ENCODE measurements around the gene PPARGC1A. TPM values are rescaled to one million over a fixed set of nuclear protein-coding genes. Genes with fewer than 3 reads are reported as not detected.

Gene PPARGC1A
- total RNA-seq, 2 experiments from 2014 or later, result not detected

DNA sequence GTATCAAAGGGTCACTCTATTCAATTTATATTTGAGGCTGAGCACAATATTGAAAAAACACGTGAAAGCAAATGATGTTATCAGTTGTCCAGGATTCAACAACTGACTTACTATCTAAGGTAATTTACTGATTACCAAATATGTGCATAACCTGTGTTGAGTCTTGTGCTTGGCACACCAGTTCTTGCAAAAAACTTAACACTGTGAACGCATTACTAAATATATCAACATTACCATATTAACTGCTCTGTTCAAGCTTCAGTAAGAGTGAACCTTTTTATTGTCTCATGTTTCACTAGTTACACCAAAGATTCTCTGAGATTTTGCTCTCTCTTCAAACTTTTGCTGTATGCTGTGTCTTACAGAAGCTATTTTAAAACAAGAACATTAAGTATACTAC is 38.4 kb downstream of the PPARGC1A start:
- H3K36me3 Mint-ChIP-seq, result no peaks in the 10 kb centered on the region
- H3K27me3 Mint-ChIP-seq, result no peaks in the 10 kb centered on the region
- no peak overlapping the region for H3K27ac Mint-ChIP-seq
- no peak for DNase-seq
- H3K4me1 Mint-ChIP-seq, result no peaks in the 10 kb centered on the region
- H3K4me3 Mint-ChIP-seq, result no peak overlapping the region
- H3K9me3 Mint-ChIP-seq, result peaks cover 1% of the 10 kb centered on the region

DNA sequence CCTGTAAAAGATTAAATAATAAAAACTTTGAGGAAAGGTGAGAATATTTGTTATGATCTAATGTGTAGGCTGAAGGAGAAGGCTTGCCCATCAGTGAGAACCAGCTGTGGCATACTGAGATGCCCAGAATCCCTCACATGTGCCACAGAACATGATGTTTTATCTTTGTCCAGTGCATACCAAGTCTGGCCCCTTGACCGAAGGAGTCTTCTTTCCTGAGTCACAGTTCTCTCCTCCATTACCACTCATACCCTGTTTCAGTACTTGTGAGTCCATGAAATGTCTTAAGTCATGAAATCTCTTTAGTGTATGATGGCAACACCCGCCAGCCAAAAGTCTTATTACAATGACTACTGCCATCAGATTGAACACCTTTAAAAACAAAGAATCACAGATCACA is 42.7 kb downstream of the PPARGC1A start:
- Mint-ChIP-seq H3K27me3 (no peaks in the 10 kb centered on the region), H3K9me3 (no peaks in the 10 kb centered on the region), H3K4me1 (no peaks in the 10 kb centered on the region), H3K27ac (no peak overlapping the region), H3K36me3 (no peaks in the 10 kb centered on the region), H3K4me3 (no peak overlapping the region)
- no peak for DNase-seq

DNA sequence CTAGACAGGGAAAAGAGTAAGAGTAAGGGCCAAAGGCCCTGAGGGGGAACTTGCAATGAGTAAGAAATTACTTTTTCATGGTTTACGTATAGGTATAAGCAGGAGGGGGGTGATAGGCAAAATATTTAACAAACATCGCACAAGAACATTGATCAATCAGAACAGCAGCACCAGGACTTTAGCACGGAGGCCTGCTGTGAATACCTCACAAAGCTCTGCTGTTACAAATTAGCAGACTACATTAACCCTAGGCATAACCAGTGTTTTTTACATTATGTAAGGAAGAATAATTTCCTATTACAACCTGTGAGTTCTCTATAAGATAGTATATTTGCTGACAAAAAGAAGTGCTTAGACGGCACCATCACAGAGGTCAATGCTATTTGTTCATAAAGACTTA is 44.9 kb downstream of the PPARGC1A start:
- no peak for DNase-seq
- Mint-ChIP-seq H3K4me3 (no peak overlapping the region), H3K4me1 (no peaks in the 10 kb centered on the region), H3K27me3 (no peaks in the 10 kb centered on the region), H3K36me3 (no peaks in the 10 kb centered on the region), H3K9me3 (no peaks in the 10 kb centered on the region), H3K27ac (no peak overlapping the region)

DNA sequence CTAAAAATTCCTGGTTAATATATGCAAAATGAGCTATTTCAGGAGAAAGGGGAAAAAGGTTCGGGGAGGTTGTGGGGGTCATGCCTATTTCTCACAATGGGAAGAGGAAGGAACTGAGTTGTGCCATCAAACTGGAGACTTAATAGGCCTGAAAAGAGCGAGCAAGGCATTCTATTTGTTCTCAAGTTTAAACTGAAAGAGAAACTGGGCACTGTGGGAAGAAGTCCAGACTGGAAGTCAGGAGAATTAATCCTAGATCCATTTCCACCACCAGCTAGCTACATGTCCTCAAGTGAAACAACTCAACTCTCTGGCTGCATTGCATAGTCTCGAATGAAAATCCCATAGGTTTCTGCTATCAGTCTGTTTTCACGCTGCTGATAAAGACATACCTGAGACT is 50.6 kb downstream of the PPARGC1A start:
- Mint-ChIP-seq H3K27ac (no peak overlapping the region), H3K4me3 (no peak overlapping the region), H3K36me3 (no peaks in the 10 kb centered on the region), H3K4me1 (no peaks in the 10 kb centered on the region), H3K9me3 (no peaks in the 10 kb centered on the region), H3K27me3 (no peaks in the 10 kb centered on the region)
- DNase-seq, result no peak

DNA sequence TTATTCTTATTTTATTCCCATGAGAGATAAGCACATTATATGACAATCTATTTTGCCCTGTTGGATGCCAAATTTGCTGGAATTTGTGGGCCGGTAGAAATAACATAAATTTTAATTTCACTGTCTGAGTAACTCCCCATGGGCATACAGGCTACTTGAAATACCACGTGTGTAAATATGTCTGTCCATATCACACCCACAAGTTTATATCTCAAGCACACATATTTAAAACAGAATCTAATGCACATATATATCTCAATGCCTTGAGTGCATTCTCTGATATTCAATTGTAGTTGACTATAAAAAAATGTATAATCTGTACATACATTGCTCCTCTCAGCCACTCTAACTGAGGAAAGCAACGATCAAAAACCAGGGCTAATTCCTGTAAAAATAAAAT is 51.2 kb downstream of the PPARGC1A start:
- no peak overlapping the region for H3K27ac Mint-ChIP-seq
- H3K36me3 Mint-ChIP-seq, result no peaks in the 10 kb centered on the region
- no peak for DNase-seq
- no peaks in the 10 kb centered on the region for H3K27me3 Mint-ChIP-seq
- no peaks in the 10 kb centered on the region for H3K9me3 Mint-ChIP-seq
- no peaks in the 10 kb centered on the region for H3K4me1 Mint-ChIP-seq
- H3K4me3 Mint-ChIP-seq, result no peak overlapping the region

DNA sequence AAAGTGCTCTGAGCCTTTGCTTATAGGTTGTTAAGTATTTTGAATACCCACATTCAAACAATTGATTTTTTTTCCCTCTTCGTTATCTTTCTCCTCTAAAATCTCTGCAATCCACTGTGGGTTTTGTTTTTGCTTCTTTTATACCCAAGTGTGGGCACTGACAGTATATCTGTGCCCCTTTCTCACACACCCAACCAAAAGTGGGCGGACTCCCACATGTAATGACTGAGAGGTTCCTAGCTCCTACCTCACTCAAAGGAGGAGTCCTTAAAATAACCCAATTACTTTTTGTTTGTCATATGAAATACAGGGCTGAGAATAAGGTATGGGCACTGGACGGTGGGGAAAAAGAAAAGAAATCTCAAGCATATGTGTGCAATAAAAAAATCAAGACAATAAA is 51.7 kb downstream of the PPARGC1A start:
- H3K27me3 Mint-ChIP-seq, result no peaks in the 10 kb centered on the region
- no peak for DNase-seq
- H3K27ac Mint-ChIP-seq, result no peak overlapping the region
- no peaks in the 10 kb centered on the region for H3K9me3 Mint-ChIP-seq
- H3K4me3 Mint-ChIP-seq, result no peak overlapping the region
- no peaks in the 10 kb centered on the region for H3K4me1 Mint-ChIP-seq
- no peaks in the 10 kb centered on the region for H3K36me3 Mint-ChIP-seq

DNA sequence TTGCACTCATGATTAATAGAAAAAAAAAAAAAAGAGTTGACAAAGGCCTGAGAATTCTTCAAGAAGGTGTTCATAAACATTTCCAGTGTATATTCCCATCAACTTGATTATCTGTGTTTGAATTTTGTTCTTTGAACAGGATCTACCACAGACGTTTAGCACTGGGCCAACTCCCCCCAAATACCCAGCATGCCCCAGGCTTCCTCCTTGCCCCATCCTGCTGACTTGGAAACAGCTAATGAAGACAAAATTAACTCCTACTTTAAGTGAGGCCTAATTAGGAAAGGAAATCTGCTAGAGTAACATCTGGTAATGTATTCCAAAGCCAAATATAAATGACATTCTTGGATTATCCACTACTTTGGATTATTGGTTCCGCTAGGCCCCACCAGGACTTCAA is 52.5 kb downstream of the PPARGC1A start:
- DNase-seq, result no peak
- no peaks in the 10 kb centered on the region for H3K27me3 Mint-ChIP-seq
- no peaks in the 10 kb centered on the region for H3K36me3 Mint-ChIP-seq
- H3K4me3 Mint-ChIP-seq, result no peak overlapping the region
- H3K4me1 Mint-ChIP-seq, result no peaks in the 10 kb centered on the region
- no peaks in the 10 kb centered on the region for H3K9me3 Mint-ChIP-seq
- no peak overlapping the region for H3K27ac Mint-ChIP-seq

DNA sequence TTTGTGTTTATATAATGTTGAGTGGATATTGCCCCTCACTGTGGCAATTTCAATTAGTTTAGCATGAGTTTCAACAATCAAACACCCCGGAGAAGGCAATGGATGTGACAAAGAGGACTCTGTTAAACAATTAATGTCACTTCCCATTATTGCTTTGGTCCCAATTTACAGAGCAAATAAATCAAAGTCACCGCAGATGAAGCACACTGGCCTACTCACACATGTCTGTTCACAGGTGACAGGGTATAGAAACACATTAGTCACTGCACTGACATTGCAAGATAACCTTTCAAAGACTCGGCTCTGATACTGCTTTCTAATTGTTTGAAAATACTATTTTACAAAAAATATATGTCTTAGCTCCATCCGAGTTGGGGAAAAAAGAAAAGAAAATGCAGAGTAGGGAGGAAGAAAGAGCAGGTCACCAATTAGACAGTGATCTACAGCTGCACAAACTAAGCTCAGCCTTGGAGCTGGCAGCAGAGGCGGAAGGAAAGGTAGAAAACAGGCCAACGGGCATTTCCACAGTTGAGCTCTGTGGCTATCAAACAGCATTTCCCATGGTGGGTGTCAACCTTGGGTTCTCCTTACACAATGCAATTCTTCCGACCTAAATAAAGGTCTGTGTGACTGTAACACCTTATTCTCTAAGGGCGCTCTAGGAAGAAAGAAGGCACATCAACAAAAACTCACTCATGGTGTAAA is 53.9 kb downstream of the PPARGC1A start:
- Mint-ChIP-seq H3K36me3 (no peaks in the 10 kb centered on the region), H3K4me1 (no peaks in the 10 kb centered on the region)

DNA sequence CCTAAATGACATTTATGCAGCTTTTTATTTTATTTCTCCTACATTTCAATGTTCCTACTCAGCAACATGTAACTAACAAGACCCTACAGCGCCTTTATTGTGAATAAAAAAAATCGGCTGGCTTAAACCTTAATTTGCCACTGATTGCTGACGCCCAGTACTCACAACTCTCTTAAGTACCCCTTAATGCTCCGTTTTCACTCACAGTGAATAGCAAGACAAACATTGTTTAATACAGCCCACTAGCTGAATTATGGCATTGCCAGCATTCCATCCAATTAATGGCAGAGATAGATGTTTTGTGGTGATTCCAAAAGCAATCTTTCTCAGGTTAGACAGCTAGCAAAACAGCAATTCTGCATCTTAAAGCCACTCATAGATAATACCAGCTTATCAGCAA is 61.1 kb downstream of the PPARGC1A start:
- Mint-ChIP-seq H3K4me1 (no peaks in the 10 kb centered on the region), H3K4me3 (no peak overlapping the region), H3K36me3 (no peaks in the 10 kb centered on the region), H3K9me3 (no peaks in the 10 kb centered on the region), H3K27ac (no peak overlapping the region), H3K27me3 (no peaks in the 10 kb centered on the region)
- no peak for DNase-seq

More for the DNA sequence above, 53.9 kb downstream of the PPARGC1A start:
- Mint-ChIP-seq H3K27ac (no peak overlapping the region), H3K27me3 (no peaks in the 10 kb centered on the region), H3K4me3 (no peak overlapping the region), H3K9me3 (no peaks in the 10 kb centered on the region)
- DNase-seq, result no peak

DNA sequence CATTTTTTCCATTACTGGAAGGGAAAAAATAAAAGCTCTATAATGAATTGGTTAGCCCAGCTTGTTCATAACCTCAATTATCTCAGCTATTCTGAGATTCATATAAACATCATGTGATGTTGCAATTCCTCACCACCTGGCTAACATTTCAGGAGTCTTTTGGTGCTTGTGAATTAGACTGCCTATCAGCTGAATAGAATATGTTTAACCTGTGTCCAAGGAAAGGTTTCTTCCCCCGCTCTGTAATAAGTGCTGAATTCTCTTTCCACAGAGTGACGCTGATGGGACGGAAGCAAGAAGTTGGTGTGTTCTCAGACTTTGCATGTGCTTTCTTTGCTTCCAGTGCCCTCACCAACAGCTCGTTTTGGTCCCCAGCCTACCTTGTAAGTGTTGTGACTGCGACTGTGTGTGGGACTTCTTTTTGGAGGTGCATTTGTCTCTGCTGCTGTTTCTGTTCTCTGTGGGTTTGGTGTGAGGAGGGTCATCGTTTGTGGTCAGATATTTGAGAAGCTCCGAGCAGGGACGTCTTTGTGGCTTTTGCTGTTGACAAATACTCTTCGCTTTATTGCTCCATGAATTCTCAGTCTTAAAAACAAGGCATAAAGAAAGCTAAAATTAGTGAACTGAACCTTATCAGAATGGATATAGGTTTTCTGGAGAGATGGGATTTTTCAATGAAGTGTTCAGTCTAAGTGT is 61.7 kb downstream of the PPARGC1A start:
- Mint-ChIP-seq H3K4me1 (no peaks in the 10 kb centered on the region), H3K9me3 (no peaks in the 10 kb centered on the region), H3K36me3 (no peaks in the 10 kb centered on the region), H3K27ac (no peak overlapping the region), H3K4me3 (no peak overlapping the region), H3K27me3 (no peaks in the 10 kb centered on the region)
- no peak for DNase-seq

DNA sequence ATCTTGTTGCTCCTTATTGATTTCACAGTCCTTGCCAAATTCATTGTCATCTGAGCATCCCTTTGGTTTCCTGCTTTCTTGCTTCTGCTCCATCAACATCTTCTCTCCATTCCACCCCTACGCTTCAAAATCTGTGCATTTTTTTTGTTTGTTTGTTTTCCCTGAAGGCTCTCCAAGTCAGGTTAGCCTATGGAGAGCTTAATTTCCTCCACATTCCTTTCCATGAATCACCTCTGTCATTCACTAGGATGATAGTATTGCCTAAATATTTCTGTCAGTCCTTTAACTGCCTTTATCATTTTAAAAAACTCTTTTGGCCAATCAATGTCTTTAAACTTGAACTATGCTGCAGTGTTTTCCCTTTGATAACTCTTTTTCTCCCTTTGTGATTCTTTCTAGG is 67.7 kb downstream of the PPARGC1A start:
- Mint-ChIP-seq H3K4me1 (no peaks in the 10 kb centered on the region), H3K27me3 (no peaks in the 10 kb centered on the region), H3K4me3 (no peak overlapping the region), H3K9me3 (no peaks in the 10 kb centered on the region), H3K36me3 (no peaks in the 10 kb centered on the region), H3K27ac (no peak overlapping the region)
- DNase-seq, result no peak

DNA sequence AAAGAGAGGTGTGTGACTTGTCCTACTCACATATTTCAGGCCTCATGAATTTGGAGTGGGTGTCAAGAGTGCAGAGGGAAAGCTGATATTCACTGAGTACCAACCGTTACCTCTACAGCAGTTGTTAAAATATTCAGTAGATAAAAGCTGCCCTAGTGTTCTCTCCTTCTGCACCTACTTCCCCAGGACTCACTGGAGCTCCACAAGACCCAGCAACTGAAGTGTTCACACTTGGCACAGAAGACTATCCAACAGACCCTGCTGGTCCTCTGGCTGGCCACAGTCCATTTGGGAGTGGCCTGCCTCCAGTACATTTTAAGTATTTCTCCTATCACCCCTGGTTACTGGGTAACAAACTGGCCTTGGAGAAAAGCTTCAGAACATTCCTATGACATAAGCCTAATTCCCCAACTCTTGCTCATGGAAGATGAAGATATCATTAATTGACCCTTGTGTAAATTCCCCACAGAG is 70.8 kb downstream of the PPARGC1A start:
- H3K4me1 Mint-ChIP-seq, result no peaks in the 10 kb centered on the region
- H3K4me3 Mint-ChIP-seq, result no peak overlapping the region
- H3K36me3 Mint-ChIP-seq, result no peaks in the 10 kb centered on the region
- DNase-seq, result no peak
- no peak overlapping the region for H3K27ac Mint-ChIP-seq
- no peaks in the 10 kb centered on the region for H3K27me3 Mint-ChIP-seq
- H3K9me3 Mint-ChIP-seq, result peaks cover 2% of the 10 kb centered on the region

DNA sequence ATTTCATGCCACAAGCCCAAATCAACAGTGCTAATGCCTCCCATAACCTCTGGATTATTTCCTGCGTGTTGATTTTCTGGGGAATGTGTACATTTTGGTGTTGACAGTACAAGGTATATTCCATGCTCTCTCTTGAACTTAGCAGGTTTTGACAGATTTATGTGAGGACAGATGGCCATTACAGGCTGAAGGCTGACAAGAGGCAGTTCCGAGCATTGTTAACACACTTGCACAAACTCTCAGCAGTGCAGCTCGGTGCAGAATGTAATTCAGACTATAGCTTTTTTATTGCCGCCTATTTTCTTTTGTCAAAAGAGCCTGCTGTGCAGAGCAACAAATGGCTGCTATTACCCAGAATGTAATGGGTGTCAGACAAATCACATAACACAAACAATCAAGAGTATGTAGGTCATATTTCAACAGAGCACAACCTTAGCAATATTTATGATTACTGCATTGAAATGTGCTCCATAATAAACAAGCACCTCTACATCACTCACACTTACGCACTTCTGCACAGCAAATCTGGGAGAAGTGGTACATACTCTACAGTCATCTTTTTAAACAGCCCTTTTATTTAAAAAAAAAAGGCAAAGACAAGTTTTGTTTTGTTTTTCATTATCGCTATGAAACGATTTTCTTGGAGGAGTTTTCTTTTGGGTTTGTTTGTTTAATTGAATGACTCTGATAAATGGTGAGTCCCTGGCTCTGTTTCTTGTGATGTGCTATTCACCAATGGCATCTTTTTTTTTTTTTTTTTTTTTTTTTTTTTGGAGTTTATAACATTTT is 71.6 kb downstream of the PPARGC1A start:
- H3K36me3 Mint-ChIP-seq, result no peaks in the 10 kb centered on the region
- no peak overlapping the region for H3K27ac Mint-ChIP-seq
- H3K4me1 Mint-ChIP-seq, result no peaks in the 10 kb centered on the region
- no peaks in the 10 kb centered on the region for H3K27me3 Mint-ChIP-seq
- no peak overlapping the region for H3K4me3 Mint-ChIP-seq
- peaks cover 2% of the 10 kb centered on the region for H3K9me3 Mint-ChIP-seq
- DNase-seq, result no peak

DNA sequence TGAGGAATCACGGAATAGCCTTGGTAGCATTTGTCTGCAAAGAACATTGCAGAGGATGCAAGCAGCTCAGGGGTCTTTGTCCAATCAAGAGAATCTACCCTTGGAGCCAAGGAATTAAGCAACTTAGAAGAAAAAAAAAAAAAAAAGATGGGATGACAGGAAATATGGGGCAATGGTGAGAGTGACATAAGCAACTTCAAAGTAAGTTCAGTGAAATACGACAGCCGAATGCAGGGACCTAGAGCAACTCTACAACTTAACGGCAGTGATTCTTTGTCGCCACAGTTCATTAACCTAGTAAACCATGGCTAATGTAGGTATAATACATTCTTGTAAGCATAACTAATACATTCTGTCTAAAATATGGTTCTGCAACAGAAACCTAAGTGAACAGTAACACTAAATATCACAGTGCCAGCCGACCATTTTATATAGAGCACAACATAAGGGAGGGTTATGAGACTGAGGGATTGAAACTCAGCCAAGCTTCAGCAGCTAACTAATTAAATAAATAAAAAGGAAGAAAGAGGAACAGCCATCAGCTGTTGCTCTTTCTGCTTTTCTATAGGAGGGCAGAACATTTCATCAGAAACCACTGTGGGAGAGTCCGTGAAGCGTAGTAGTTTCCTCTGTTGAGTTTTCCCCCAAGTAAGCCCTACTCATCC is 74.7 kb downstream of the PPARGC1A start:
- H3K4me3 Mint-ChIP-seq, result no peak overlapping the region
- no peaks in the 10 kb centered on the region for H3K27me3 Mint-ChIP-seq
- no peak overlapping the region for H3K27ac Mint-ChIP-seq
- peaks cover 2% of the 10 kb centered on the region for H3K9me3 Mint-ChIP-seq
- no peaks in the 10 kb centered on the region for H3K4me1 Mint-ChIP-seq
- no peaks in the 10 kb centered on the region for H3K36me3 Mint-ChIP-seq
- DNase-seq, result no peak

DNA sequence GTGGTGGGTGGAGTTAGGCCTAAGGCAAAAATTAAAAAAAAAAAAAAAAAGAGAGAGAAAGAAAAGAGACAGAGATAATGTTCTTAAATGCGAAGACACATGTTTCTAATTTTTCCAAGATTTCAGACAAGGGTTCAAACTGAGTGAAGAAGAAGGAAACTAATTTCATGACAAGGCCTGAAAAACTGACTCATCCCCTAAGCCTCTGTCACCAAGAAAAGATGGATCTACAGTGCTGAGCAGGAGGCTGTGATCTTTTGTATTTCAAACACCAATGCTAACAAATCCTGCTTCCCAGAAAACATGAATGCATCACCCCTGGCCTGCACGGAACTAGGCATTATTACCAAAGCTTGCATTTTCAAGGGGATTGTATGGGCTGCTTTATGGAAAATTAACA is 75.3 kb downstream of the PPARGC1A start:
- H3K36me3 Mint-ChIP-seq, result no peaks in the 10 kb centered on the region
- H3K9me3 Mint-ChIP-seq, result peaks cover 2% of the 10 kb centered on the region
- no peaks in the 10 kb centered on the region for H3K4me1 Mint-ChIP-seq
- H3K4me3 Mint-ChIP-seq, result no peak overlapping the region
- H3K27ac Mint-ChIP-seq, result no peak overlapping the region
- no peaks in the 10 kb centered on the region for H3K27me3 Mint-ChIP-seq
- no peak for DNase-seq
